GM12878 (cell line): ENCODE data around the gene SRXN1. TPM values are rescaled to one million over a fixed set of nuclear protein-coding genes. Genes with fewer than 3 reads are reported as not detected.

Experiments
- ATAC-seq: fragments of 200-7000 bp; cut with Tn5 transposase; 3 replicates; pipeline ENCODE4 v1.9.1; 2020; ENCODE audit warnings: mild to moderate bottlenecking, moderate library complexity
- BruUV-seq: library from RNA; stranded (reverse); fragments of 400-500 nt; replicated peaks from 2 replicates; lab custom pipeline; 2021; lab: Mats Ljungman, UMichigan
- CTCF ChIA-PET: fragments of 300-600 bp; sonication (Branson Sonifier 250); formaldehyde crosslinking; extraction: SDS; loops from one replicate; lab custom pipeline; 2021; ENCODE audit warnings: inconsistent platforms; lab: Yijun Ruan, JAX
- POLR2A ChIA-PET: fragments of 350-600 bp; formaldehyde crosslinking; extraction: SDS; loops from one replicate; lab custom pipeline; 2021; ENCODE audit warnings: inconsistent platforms; lab: Charles Lee
- RAD21 ChIA-PET: fragments of 300-600 bp; sonication (Branson Sonifier 250); formaldehyde crosslinking; loops from one replicate; lab custom pipeline; 2023; ENCODE audit warnings: antibody characterized with exemption; ENCODE audit not compliant: unreplicated experiment; lab: Charles Lee
- SMC1A ChIA-PET: fragments of 300-600 bp; sonication (Branson Sonifier 250); formaldehyde crosslinking; loops from one replicate; lab custom pipeline; 2023; ENCODE audit not compliant: unreplicated experiment, uncharacterized antibody; lab: Charles Lee
- DNase-seq: peaks from one replicate; pipeline ENCODE4 v3.0.0-alpha.2; 2011; ENCODE audit warnings: low read depth, low spot score
- FAIRE-seq: peaks from 3 replicates; lab custom pipeline; 2011; peaks lifted over from hg19 to GRCh38; lab: Jason Lieb, UNC
- H2AFZ ChIP-seq: 2 replicates; pipeline ENCODE4 v1.6.0; 2011; ENCODE audit warnings: low read depth, low read length, control low read depth; ENCODE audit not compliant: control insufficient read depth
- H3K27ac ChIP-seq: 2 replicates; pipeline ENCODE4 v1.5.1; 2011; ENCODE audit warnings: control low read depth; ENCODE audit not compliant: control insufficient read depth, insufficient read depth
- H3K27me3 ChIP-seq, 2 experiments: replicated peaks in 1 of 2; 2 replicates each; pipeline versions ENCODE4 v1.6.0 to v1.6.1; 2011; ENCODE audit warnings: low read length in 1 of 2; ENCODE audit not compliant: control insufficient read depth in 2 of 2, insufficient read depth in 2 of 2
- H3K36me3 ChIP-seq, 2 experiments: 2 replicates each; pipeline ENCODE4 v1.5.1; 2011; ENCODE audit warnings: low read length in 1 of 2; ENCODE audit not compliant: control insufficient read depth in 2 of 2, insufficient read depth in 2 of 2
- H3K4me1 ChIP-seq: 2 replicates; pipeline ENCODE4 v1.6.1; 2011; ENCODE audit warnings: mild to moderate bottlenecking, low read length, moderate library complexity, mixed read lengths; ENCODE audit not compliant: control insufficient read depth, insufficient read depth
- H3K4me2 ChIP-seq: 2 replicates; pipeline ENCODE4 v1.6.0; 2011; ENCODE audit warnings: control low read depth; ENCODE audit not compliant: control insufficient read depth, insufficient read depth
- H3K4me3 ChIP-seq: fragments of 200-600 bp; sonication (generic); 2 replicates; pipeline ENCODE4 v1.5.1; 2016
- H3K79me2 ChIP-seq: 2 replicates; pipeline ENCODE4 v1.6.0; 2011; ENCODE audit warnings: low read length; ENCODE audit not compliant: control insufficient read depth, insufficient read depth
- H3K9ac ChIP-seq: 2 replicates; pipeline ENCODE4 v1.8.0; 2011; ENCODE audit warnings: low read length, control low read depth, mixed read lengths; ENCODE audit not compliant: control insufficient read depth, insufficient read depth
- H3K9me3 ChIP-seq: replicated peaks from 3 replicates; pipeline ENCODE4 v1.5.1; 2011; ENCODE audit warnings: mild to moderate bottlenecking, low read length; ENCODE audit not compliant: control insufficient read depth, insufficient read depth
- H4K20me1 ChIP-seq: 2 replicates; pipeline ENCODE4 v1.6.0; 2011; ENCODE audit not compliant: control insufficient read depth, insufficient read depth
- ATF3 ChIP-seq: IDR thresholded peaks from 2 replicates; pipeline ENCODE4 v1.6.1; 2011; ENCODE audit warnings: low read depth, mild to moderate bottlenecking, low read length, moderate library complexity, borderline replicate concordance; ENCODE audit errors: extremely low read depth
- CEBPB ChIP-seq, 2 experiments: fragments of 150-350 bp in 1 of 2; IDR thresholded peaks; 2 replicates each; pipeline ENCODE4 v1.6.1; 2012 to 2014; ENCODE audit warnings: low read depth in 2 of 2, low read length in 2 of 2, borderline replicate concordance in 1 of 2, inconsistent platforms in 1 of 2
- FOS ChIP-seq: IDR thresholded peaks from 3 replicates; pipeline ENCODE4 v1.6.1; 2011; ENCODE audit warnings: borderline replicate concordance; ENCODE audit not compliant: insufficient read length; ENCODE audit errors: extremely low read depth
- HCFC1 ChIP-seq: fragments of 150-350 bp; IDR thresholded peaks from 2 replicates; pipeline ENCODE4 v1.6.1; 2014; ENCODE audit warnings: low read length
- IKZF2 ChIP-seq, 2 experiments: fragments of 450-650 bp; IDR thresholded peaks; 2 replicates each; pipeline ENCODE4 v1.6.1; 2017; ENCODE audit warnings: mild to moderate bottlenecking in 2 of 2, moderate library complexity in 2 of 2
- JUND ChIP-seq: IDR thresholded peaks from 2 replicates; pipeline ENCODE4 v1.6.1; 2012; ENCODE audit warnings: low read depth, mild to moderate bottlenecking, low read length, improper control_type of control experiment, moderate library complexity
- NFXL1 ChIP-seq: fragments of 450-650 bp; IDR thresholded peaks from 2 replicates; pipeline ENCODE4 v1.6.1; 2017; ENCODE audit warnings: antibody characterized with exemption, mild to moderate bottlenecking, borderline replicate concordance
- SMC3 ChIP-seq: IDR thresholded peaks from 2 replicates; pipeline ENCODE4 v1.6.1; 2011; ENCODE audit warnings: low read length, improper control_type of control experiment, borderline replicate concordance
- TCF12 ChIP-seq: IDR thresholded peaks from 2 replicates; pipeline ENCODE4 v1.6.1; 2011; ENCODE audit warnings: low read depth, mild to moderate bottlenecking, low read length
- WGBS: methylation state at CpG from one replicate; pipeline ENCODE4 v1.1.6; 2016; ENCODE audit warnings: low lambda C conversion rate; ENCODE audit not compliant: insufficient replicate concordance, insufficient coverage; ENCODE audit errors: missing lambda C conversion rate; 5-methylcytosine and 5-hydroxymethylcytosine counted together
- in situ Hi-C: fragments of 300-500 bp; cut with MboI; formaldehyde crosslinking; loops from 9 replicates; pipeline ENCODE4 v1.14.3; 2018; ENCODE audit warnings: mixed read lengths
- intact Hi-C: fragments of 100-400 bp; cut with micrococcal nuclease; formaldehyde crosslinking; loops from one replicate; pipeline ENCODE4 v1.14.2; 2022; ENCODE audit not compliant: unreplicated experiment
- polyA plus RNA-seq, 11 experiments: library from polyadenylated mRNA; depleted of rRNA in 4 of 11; unstranded in 6 of 11; stranded (reverse) in 5 of 11; fragments of >200 nt; fragmentation: Nextera tagmentation in 4 of 11; fragmentation: Illumina TruSeq in 1 of 11; extraction: Ambion mirVana in 4 of 11; extraction: Trizol in 1 of 11; gene quantifications; 1 replicate in 1 of 11; 2 replicates in 10 of 11; pipeline versions ENCODE4 v1.2.1 to v1.2.3, GENCODE V29; 2011 to 2016; ENCODE audit warnings: inconsistent platforms in 2 of 11, missing spikeins in 2 of 11, low read depth in 1 of 11
- total RNA-seq, 4 experiments: library from RNA; depleted of rRNA in 3 of 4; stranded (reverse); fragments of >200 nt in 3 of 4; fragmentation: Illumina TruSeq in 1 of 4; extraction: Trizol in 1 of 4; gene quantifications; 2 replicates each; pipeline versions ENCODE4 v1.2.1 to v1.2.3, GENCODE V29; 2013 to 2021
- TF ChIP-seq, protein P1 (sequence below): fragments of 450-650 bp; IDR thresholded peaks from 2 replicates; pipeline ENCODE4 v1.6.1; 2016; ENCODE audit warnings: mild to moderate bottlenecking

SRXN1 gene
- total and polyA plus RNA-seq, 10 of the 15 experiments (the other 5 are each of a cell fraction or from before 2014, with no cell fraction given) = 4.1 to 20.5 (median 15.6) TPM

- no peak for TF ChIP-seq IKZF2 (IDR thresholded peaks at IDR 0.05)
- TF ChIP-seq JUND = no peak
- no peak for TF ChIP-seq TCF12
- no peak for TF ChIP-seq FOS
- TF ChIP-seq HCFC1 = no peak
- TF ChIP-seq, protein P1, sequence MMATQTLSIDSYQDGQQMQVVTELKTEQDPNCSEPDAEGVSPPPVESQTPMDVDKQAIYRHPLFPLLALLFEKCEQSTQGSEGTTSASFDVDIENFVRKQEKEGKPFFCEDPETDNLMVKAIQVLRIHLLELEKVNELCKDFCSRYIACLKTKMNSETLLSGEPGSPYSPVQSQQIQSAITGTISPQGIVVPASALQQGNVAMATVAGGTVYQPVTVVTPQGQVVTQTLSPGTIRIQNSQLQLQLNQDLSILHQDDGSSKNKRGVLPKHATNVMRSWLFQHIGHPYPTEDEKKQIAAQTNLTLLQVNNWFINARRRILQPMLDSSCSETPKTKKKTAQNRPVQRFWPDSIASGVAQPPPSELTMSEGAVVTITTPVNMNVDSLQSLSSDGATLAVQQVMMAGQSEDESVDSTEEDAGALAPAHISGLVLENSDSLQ = no peak
- TF ChIP-seq NFXL1 = no peak
Measured at GRCh38 chr20:684676-685319, 31.8 kb upstream of the SRXN1 start (continued).

- no peaks in the 10 kb centered on the region for H3K36me3 ChIP-seq
- no peak overlapping the region for H3K4me3 ChIP-seq
- FAIRE-seq (no peak), DNase-seq (no peak), ATAC-seq (no peak)
- intact Hi-C loops (no loop called here), in situ Hi-C loops (no loop called here)
- H2AFZ ChIP-seq = no peak overlapping the region
- peaks cover 2 to 4% of the 10 kb centered on the region in 2 experiments for H3K27me3 ChIP-seq
- H3K9ac ChIP-seq = no peak overlapping the region
- ChIA-PET POLR2A (no interaction called here), RAD21 (no interaction called here), SMC1A (no interaction called here), CTCF (interaction anchor here (1.0 to 1.2 kb wide), 2 partner anchors 37 to 57 kb away, joined by 3 to 4 read pairs; no protein-coding TSS in a partner anchor)
- no peak overlapping the region for H3K27ac ChIP-seq
- H3K79me2 ChIP-seq = no peaks in the 10 kb centered on the region
- H3K9me3 ChIP-seq = no peaks in the 10 kb centered on the region
- no TSS peak for BruUV-seq
- TF ChIP-seq ATF3 = no peak
- TF ChIP-seq SMC3 = no peak
- TF ChIP-seq CEBPB (IDR thresholded peaks at IDR 0.05; ENCODE audit: borderline replicate concordance in 1 of 2, low read depth in 2 of 2, low read length in 2 of 2) = no peak
- H3K4me2 ChIP-seq = no peak overlapping the region
- no peaks in the 10 kb centered on the region for H3K4me1 ChIP-seq
- H4K20me1 ChIP-seq = no peaks in the 10 kb centered on the region
- 4% methylated on average over 1 of the region's 1 CpG for WGBS
Measured at GRCh38 chr20:682123-682522, 29.1 kb upstream of the SRXN1 start.
